KMS-11 (cell line): ENCODE data around the gene MAML2.

Experiments used
- H2AFZ ChIP-seq: fragments of 200-600 bp; sonication (generic); 2 replicates; pipeline ENCODE4 v1.6.1; 2016; ENCODE audit warnings: antibody characterized with exemption, mixed run types, low read depth
- H3K27ac ChIP-seq: fragments of 200-600 bp; sonication (generic); 2 replicates; pipeline ENCODE4 v1.6.1; 2016; ENCODE audit warnings: mild to moderate bottlenecking, mixed run types
- H3K27me3 ChIP-seq: fragments of 200-600 bp; sonication (generic); 2 replicates; pipeline ENCODE4 v1.6.1; 2017; ENCODE audit warnings: mild to moderate bottlenecking, low read depth, mixed run types, moderate library complexity; ENCODE audit not compliant: insufficient read depth
- H3K36me3 ChIP-seq: fragments of 200-600 bp; sonication (generic); 2 replicates; pipeline ENCODE4 v1.6.1; 2017; ENCODE audit warnings: mild to moderate bottlenecking, mixed run types; ENCODE audit not compliant: insufficient read depth
- H3K4me1 ChIP-seq: fragments of 200-600 bp; sonication (generic); 2 replicates; pipeline ENCODE4 v1.6.1; 2016; ENCODE audit warnings: mild to moderate bottlenecking, low read depth, mixed run types; ENCODE audit not compliant: poor library complexity, severe bottlenecking
- H3K4me2 ChIP-seq: fragments of 200-600 bp; sonication (generic); 2 replicates; pipeline ENCODE4 v1.7.0; 2016; ENCODE audit warnings: mild to moderate bottlenecking, mixed run types
- H3K4me3 ChIP-seq: fragments of 200-600 bp; sonication (generic); IDR thresholded peaks from 2 replicates; pipeline ENCODE4 v1.6.1; 2017; ENCODE audit warnings: low read depth, low read length, mixed read lengths; ENCODE audit not compliant: insufficient read depth
- H3K79me2 ChIP-seq: fragments of 200-600 bp; sonication (generic); 2 replicates; pipeline ENCODE4 v1.6.1; 2016; ENCODE audit warnings: low read depth, mixed run types; ENCODE audit not compliant: insufficient read depth
- H3K9ac ChIP-seq: fragments of 200-600 bp; sonication (generic); 2 replicates; pipeline ENCODE4 v1.6.1; 2016; ENCODE audit warnings: mild to moderate bottlenecking, mixed run types
- H4K20me1 ChIP-seq: fragments of 200-600 bp; sonication (generic); 2 replicates; pipeline ENCODE4 v1.6.1; 2016; ENCODE audit warnings: mild to moderate bottlenecking, mixed run types; ENCODE audit not compliant: insufficient read depth
- TF ChIP-seq, protein P1 (sequence below): fragments of 200-600 bp; sonication (generic); conservative IDR thresholded peaks from 2 replicates; pipeline ENCODE4 v1.6.1; 2017; ENCODE audit warnings: low read depth, mild to moderate bottlenecking, antibody characterized with exemption, low read length, moderate library complexity, mixed read lengths

The MAML2 gene

DNA sequence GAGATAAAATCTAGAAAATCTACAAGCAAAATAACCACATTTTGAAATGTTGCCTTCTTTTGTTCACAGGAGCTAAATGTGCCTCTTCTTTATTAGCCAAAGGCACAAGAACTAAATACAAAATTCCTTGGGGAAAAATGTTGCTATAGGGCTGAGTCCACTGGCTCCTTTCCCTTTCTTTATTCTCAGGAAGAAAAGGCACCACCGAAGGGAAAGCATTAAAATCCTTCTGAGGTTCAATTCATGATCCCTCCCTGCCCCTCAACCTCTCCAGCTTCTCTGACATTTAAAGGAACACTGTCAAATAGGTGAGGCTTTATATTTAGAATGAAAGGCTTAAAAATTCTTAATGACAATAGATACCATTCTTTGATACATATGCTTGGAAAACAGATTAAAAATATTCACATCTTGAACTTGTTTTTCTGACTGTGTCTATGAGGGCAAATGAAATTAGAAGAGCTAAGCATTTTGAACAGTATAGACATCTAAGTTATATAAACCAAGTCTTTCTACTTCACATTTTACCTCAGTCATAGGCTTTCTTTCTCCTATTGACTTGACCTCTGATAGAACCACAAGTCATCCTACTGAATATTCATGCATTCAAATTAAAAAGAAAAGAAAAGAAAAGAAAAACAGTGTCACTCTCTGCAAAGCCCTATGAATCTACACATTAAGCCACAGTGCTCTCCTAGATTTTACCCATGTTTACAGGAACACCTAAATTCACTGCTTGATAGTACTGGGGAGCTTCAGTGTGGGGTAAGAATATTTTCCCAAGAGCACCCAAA is 148.2 kb downstream of the MAML2 start:
- no peaks in the 10 kb centered on the region for H3K36me3 ChIP-seq
- no peaks in the 10 kb centered on the region for H4K20me1 ChIP-seq
- no peaks in the 10 kb centered on the region for H3K4me1 ChIP-seq
- TF ChIP-seq, protein P1, sequence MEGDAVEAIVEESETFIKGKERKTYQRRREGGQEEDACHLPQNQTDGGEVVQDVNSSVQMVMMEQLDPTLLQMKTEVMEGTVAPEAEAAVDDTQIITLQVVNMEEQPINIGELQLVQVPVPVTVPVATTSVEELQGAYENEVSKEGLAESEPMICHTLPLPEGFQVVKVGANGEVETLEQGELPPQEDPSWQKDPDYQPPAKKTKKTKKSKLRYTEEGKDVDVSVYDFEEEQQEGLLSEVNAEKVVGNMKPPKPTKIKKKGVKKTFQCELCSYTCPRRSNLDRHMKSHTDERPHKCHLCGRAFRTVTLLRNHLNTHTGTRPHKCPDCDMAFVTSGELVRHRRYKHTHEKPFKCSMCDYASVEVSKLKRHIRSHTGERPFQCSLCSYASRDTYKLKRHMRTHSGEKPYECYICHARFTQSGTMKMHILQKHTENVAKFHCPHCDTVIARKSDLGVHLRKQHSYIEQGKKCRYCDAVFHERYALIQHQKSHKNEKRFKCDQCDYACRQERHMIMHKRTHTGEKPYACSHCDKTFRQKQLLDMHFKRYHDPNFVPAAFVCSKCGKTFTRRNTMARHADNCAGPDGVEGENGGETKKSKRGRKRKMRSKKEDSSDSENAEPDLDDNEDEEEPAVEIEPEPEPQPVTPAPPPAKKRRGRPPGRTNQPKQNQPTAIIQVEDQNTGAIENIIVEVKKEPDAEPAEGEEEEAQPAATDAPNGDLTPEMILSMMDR, result no peak
- H3K79me2 ChIP-seq, result no peaks in the 10 kb centered on the region
- H2AFZ ChIP-seq, result no peak overlapping the region
- H3K4me3 ChIP-seq, result no peak overlapping the region
- H3K4me2 ChIP-seq, result no peak overlapping the region
- no peaks in the 10 kb centered on the region for H3K27me3 ChIP-seq
- H3K27ac ChIP-seq, result no peak overlapping the region
- no peak overlapping the region for H3K9ac ChIP-seq

DNA sequence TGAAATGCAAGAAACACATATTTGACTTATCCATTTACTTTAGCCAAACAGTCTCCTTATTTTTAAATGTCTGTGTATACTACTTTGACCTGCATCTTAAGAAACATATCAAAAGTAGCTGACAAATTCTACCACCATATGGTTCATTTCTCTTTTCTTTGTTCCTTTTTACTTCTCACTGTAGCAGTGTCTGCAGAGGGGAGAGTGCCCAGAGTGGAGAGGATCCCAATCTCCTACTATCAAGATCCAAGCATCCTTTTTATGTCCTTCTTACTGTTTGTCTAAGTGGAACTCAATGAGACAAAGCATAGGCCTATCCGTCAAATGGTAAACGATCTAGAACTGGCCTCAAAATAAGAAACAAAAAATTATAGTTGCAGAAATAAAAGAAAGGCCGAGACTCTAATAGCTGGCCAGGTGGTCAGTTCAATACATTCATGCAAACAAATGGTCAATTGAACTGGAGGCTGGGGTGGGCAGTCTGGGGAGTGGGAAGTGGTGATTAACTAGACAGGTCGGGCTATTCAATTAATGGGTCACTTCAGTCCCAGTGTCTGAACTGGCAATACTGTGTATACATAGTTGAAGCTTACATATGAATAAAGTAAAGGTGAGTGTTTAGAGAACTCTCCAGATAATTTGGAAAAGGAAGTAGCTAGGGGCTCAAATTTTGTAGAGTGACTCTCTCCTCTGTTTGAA is 149.1 kb downstream of the MAML2 start:
- Histone ChIP-seq H3K79me2 (no peaks in the 10 kb centered on the region), H4K20me1 (no peaks in the 10 kb centered on the region), H3K4me3 (no peak overlapping the region), H3K27me3 (no peaks in the 10 kb centered on the region), H3K4me2 (no peak overlapping the region), H3K4me1 (no peaks in the 10 kb centered on the region), H3K36me3 (no peaks in the 10 kb centered on the region), H3K9ac (no peak overlapping the region), H2AFZ (no peak overlapping the region), H3K27ac (no peak overlapping the region)
- TF ChIP-seq, protein P1, result no peak

DNA sequence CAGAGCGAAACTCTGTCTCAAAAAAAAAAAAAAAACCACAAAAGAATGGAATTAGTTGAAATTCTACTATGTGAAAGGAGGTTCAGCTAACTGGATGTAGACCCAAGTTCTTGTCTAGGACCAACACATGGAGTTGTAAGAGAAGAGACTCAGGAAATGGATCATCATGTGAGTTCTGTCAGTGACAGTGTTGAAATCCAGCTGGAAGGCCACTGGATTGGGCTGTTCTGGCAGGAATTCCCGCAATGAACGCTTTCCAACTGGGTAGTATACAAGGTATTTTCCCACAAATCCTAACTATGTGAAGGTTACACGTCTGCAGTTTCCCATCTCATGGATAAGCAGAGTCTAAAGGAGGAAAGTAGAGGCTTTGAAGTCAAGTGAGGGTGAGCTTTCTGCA is 151.2 kb downstream of the MAML2 start:
- H3K4me2 ChIP-seq, result no peak overlapping the region
- no peak overlapping the region for H3K27ac ChIP-seq
- no peaks in the 10 kb centered on the region for H4K20me1 ChIP-seq
- H3K4me1 ChIP-seq, result no peaks in the 10 kb centered on the region
- no peak overlapping the region for H2AFZ ChIP-seq
- no peak overlapping the region for H3K9ac ChIP-seq
- TF ChIP-seq, protein P1, result no peak
- H3K27me3 ChIP-seq, result no peaks in the 10 kb centered on the region
- H3K79me2 ChIP-seq, result no peaks in the 10 kb centered on the region
- no peak overlapping the region for H3K4me3 ChIP-seq
- no peaks in the 10 kb centered on the region for H3K36me3 ChIP-seq

DNA sequence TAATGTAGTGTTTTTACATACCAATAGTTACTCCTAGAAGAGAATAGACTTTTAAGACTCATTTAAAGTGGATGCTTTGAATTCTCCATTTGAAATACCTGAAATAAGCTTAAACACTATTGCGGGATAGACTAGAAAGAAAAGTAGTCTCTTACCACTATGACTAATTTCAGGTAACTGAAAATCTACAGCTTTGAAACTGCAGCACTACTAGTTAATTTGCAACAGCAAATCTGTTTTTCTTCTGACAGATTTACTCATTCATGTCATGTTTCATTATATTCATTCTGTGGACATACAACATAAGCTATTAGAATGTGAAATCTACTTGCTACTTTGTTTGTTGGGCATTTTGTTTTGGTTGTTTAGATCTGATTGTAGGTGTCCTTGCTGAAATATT is 153.6 kb downstream of the MAML2 start:
- Histone ChIP-seq H3K9ac (no peak overlapping the region), H3K36me3 (no peaks in the 10 kb centered on the region), H4K20me1 (no peaks in the 10 kb centered on the region), H3K27ac (no peak overlapping the region), H3K4me2 (no peak overlapping the region), H3K79me2 (no peaks in the 10 kb centered on the region), H3K4me1 (peaks cover 8% of the 10 kb centered on the region), H3K27me3 (no peaks in the 10 kb centered on the region), H3K4me3 (no peak overlapping the region), H2AFZ (no peak overlapping the region)
- TF ChIP-seq, protein P1, result no peak
